Suprapubic skin (tissue), 4 donors: Measurements from ENCODE around the gene RPH3AL. TPM values are rescaled to one million over a fixed set of nuclear protein-coding genes. Genes with fewer than 3 reads are reported as not detected.
A peak's percentile ranks its signal among the peaks of the same experiment; 100 is the strongest.

ENCODE experiments used
- DNase-seq, 2 donors: peaks; one replicate each; pipeline ENCODE4 v3.0.0-alpha.2; 2019; ENCODE audit warnings: low spot score in 2 of 2
- H3K27ac ChIP-seq: fragments of 200-600 bp; sonication (generic); one replicate; pipeline ENCODE4 v1.5.1; 2019
- H3K27me3 ChIP-seq: fragments of 200-600 bp; sonication (generic); one replicate; pipeline ENCODE4 v1.5.1; 2019
- H3K36me3 ChIP-seq: fragments of 200-600 bp; sonication (generic); one replicate; pipeline ENCODE4 v1.5.1; 2019
- H3K4me1 ChIP-seq: fragments of 200-600 bp; sonication (generic); one replicate; pipeline ENCODE4 v1.5.1; 2019
- H3K4me3 ChIP-seq: fragments of 200-600 bp; sonication (generic); one replicate; pipeline ENCODE4 v1.5.1; 2019; ENCODE audit warnings: mild to moderate bottlenecking
- H3K9me3 ChIP-seq: fragments of 200-600 bp; sonication (generic); one replicate; pipeline ENCODE4 v1.5.1; 2019
- CTCF ChIP-seq, 2 donors: fragments of 200-600 bp in 1 of 2; fragments of 450-650 bp in 1 of 2; sonication (generic) in 1 of 2; IDR thresholded peaks; one replicate each; pipeline ENCODE4 v1.5.1; 2016 to 2019; ENCODE audit warnings: antibody characterized with exemption in 2 of 2, mild to moderate bottlenecking in 1 of 2, moderate library complexity in 1 of 2
- EP300 ChIP-seq: sonication (generic); formaldehyde crosslinking; IDR thresholded peaks from one replicate; pipeline ENCODE4 v1.6.1; 2017; ENCODE audit warnings: antibody characterized with exemption
- POLR2A ChIP-seq, 2 donors: fragments of 450-650 bp; IDR thresholded peaks; one replicate each; pipeline ENCODE4 v1.6.1; 2017; ENCODE audit warnings: antibody characterized with exemption in 2 of 2, mild to moderate bottlenecking in 2 of 2, moderate library complexity in 2 of 2
- POLR2AphosphoS5 ChIP-seq, 3 donors: sonication (generic); formaldehyde crosslinking; IDR thresholded peaks; one replicate each; pipeline ENCODE4 v1.6.1; 2017; ENCODE audit warnings: antibody characterized with exemption in 3 of 3
- WGBS: methylation state at CpG from one replicate; pipeline ENCODE4 v1.1.5; 2018; 5-methylcytosine and 5-hydroxymethylcytosine counted together
- total RNA-seq, 4 donors: library from RNA; depleted of rRNA; stranded (reverse); fragments of >200 nt; gene quantifications; one replicate each; pipeline ENCODE4 v1.1.0, GENCODE V29; 2016

The RPH3AL gene
- total RNA-seq, 4 donors from 2014 or later, result 1.7 to 39.5 (median 10.9) TPM

- no peak for TF ChIP-seq POLR2AphosphoS5 (IDR thresholded peaks at IDR 0.05)
- no peak for TF ChIP-seq POLR2A (IDR thresholded peaks at IDR 0.05)
- TF ChIP-seq EP300, result no peak
- TF ChIP-seq CTCF (IDR thresholded peaks at IDR 0.05), result no peak
- Histone ChIP-seq H3K4me1 (peaks cover 10% of the 10 kb centered on the region), H3K4me3 (no peak overlapping the region), H3K9me3 (no peaks in the 10 kb centered on the region), H3K27me3 (no peaks in the 10 kb centered on the region), H3K36me3 (no peaks in the 10 kb centered on the region), H3K27ac (peak overlapping the region; percentile 15)
- peak; percentile 53 to 60 for DNase-seq
- 64% methylated on average over 30 of the region's 31 CpGs for WGBS
Observed at GRCh38 chr17:266701-267667, 85.6 kb downstream of the RPH3AL start.

DNA sequence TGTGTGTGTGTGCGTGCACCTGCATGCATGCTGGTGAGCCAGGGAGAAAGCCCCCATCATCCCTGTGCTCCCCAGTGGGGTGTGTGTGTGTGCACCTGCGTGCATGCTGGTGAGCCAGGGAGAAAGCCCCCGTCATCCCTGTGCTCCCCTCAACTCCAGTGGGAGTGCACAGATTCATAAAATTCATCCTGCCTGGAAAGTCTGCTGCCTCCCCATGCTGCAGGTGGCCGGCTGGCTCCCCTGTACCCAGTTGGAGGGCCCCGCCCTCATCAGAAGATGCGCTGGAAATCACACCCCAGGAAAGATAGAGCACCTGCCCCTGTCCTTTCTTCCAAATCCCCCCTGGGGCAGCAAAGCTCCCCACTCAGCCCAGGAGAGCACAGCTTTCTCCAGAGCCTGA lies 86.4 kb downstream of the RPH3AL start:
- no peak overlapping the region for H3K4me3 ChIP-seq
- 70% methylated on average over 2 of the region's 6 CpGs for WGBS
- no peak overlapping the region for H3K27ac ChIP-seq
- TF ChIP-seq EP300 (no peak), CTCF (IDR thresholded peaks at IDR 0.05) (no peak), POLR2AphosphoS5 (IDR thresholded peaks at IDR 0.05) (no peak), POLR2A (IDR thresholded peaks at IDR 0.05) (no peak)
- no peaks in the 10 kb centered on the region for H3K27me3 ChIP-seq
- peaks cover 10% of the 10 kb centered on the region for H3K4me1 ChIP-seq
- no peaks in the 10 kb centered on the region for H3K36me3 ChIP-seq
- peak in 1 of 2 donors; percentile 30 for DNase-seq
- H3K9me3 ChIP-seq, result no peaks in the 10 kb centered on the region

- 50% methylated on average over 5 of the region's 10 CpGs for WGBS
- H3K27me3 ChIP-seq, result no peaks in the 10 kb centered on the region
- no peaks in the 10 kb centered on the region for H3K36me3 ChIP-seq
- H3K4me1 ChIP-seq, result peaks cover 10% of the 10 kb centered on the region
- no peak overlapping the region for H3K4me3 ChIP-seq
- DNase-seq, result peak in 1 of 2 donors; percentile 30
- H3K27ac ChIP-seq, result no peak overlapping the region
- no peak for TF ChIP-seq CTCF (IDR thresholded peaks at IDR 0.05)
- no peak for TF ChIP-seq EP300
- no peak for TF ChIP-seq POLR2AphosphoS5 (IDR thresholded peaks at IDR 0.05)
- no peak for TF ChIP-seq POLR2A (IDR thresholded peaks at IDR 0.05)
- no peaks in the 10 kb centered on the region for H3K9me3 ChIP-seq
Observed at GRCh38 chr17:265718-266117, 86.9 kb downstream of the RPH3AL start.

- no peaks in the 10 kb centered on the region for H3K9me3 ChIP-seq
- peak; percentile 44 to 50 for DNase-seq
- H3K27ac ChIP-seq, result no peak overlapping the region
- H3K36me3 ChIP-seq, result no peaks in the 10 kb centered on the region
- TF ChIP-seq EP300 (no peak), CTCF (IDR thresholded peaks at IDR 0.05) (no peak), POLR2A (IDR thresholded peaks at IDR 0.05) (no peak), POLR2AphosphoS5 (IDR thresholded peaks at IDR 0.05) (no peak)
- peaks cover 10% of the 10 kb centered on the region for H3K4me1 ChIP-seq
- H3K27me3 ChIP-seq, result no peaks in the 10 kb centered on the region
- WGBS, result 91% methylated on average over 21 of the region's 24 CpGs
- no peak overlapping the region for H3K4me3 ChIP-seq
Observed at GRCh38 chr17:263773-264172, 88.8 kb downstream of the RPH3AL start.

GRCh38 chr17:263271-263670 lies 89.3 kb downstream of the RPH3AL start:
- H3K36me3 ChIP-seq, result no peaks in the 10 kb centered on the region
- no peak overlapping the region for H3K27ac ChIP-seq
- H3K4me1 ChIP-seq, result peaks cover 10% of the 10 kb centered on the region
- DNase-seq, result peak in 1 of 2 donors; percentile 11
- H3K9me3 ChIP-seq, result no peaks in the 10 kb centered on the region
- 96% methylated on average over 18 of the region's 18 CpGs for WGBS
- H3K27me3 ChIP-seq, result no peaks in the 10 kb centered on the region
- no peak overlapping the region for H3K4me3 ChIP-seq
- TF ChIP-seq POLR2A (IDR thresholded peaks at IDR 0.05) (no peak), POLR2AphosphoS5 (IDR thresholded peaks at IDR 0.05) (no peak), EP300 (no peak), CTCF (IDR thresholded peaks at IDR 0.05) (no peak)
